HepG2 (cell line): ENCODE measurements around the gene TFAP2A. TPM values are rescaled to one million over a fixed set of nuclear protein-coding genes. Genes with fewer than 3 reads are reported as not detected.

Experiments used
- ATAC-seq: fragments of 200-7000 bp; cut with Tn5 transposase; 3 replicates; pipeline ENCODE4 v1.9.1; 2020; ENCODE audit warnings: mild to moderate bottlenecking, moderate library complexity
- BruUV-seq: library from RNA; stranded (reverse); fragments of 400-500 nt; replicated peaks from 2 replicates; lab custom pipeline; 2021; lab: Mats Ljungman, UMichigan
- CTCF ChIA-PET: fragments of 300-600 bp; formaldehyde crosslinking; extraction: SDS; loops from one replicate; lab custom pipeline; 2021; ENCODE audit warnings: low total read pairs, inconsistent platforms, low intra/inter-chr PET ratio; lab: Yijun Ruan, JAX
- POLR2A ChIA-PET: fragments of 350-600 bp; sonication (Branson Sonifier 250); formaldehyde crosslinking; loops from one replicate; lab custom pipeline; 2020; ENCODE audit warnings: antibody characterized with exemption, inconsistent platforms; lab: Yijun Ruan, JAX
- DNase-seq: peaks from one replicate; pipeline ENCODE4 v3.0.0-alpha.2; 2015; ENCODE audit warnings: low spot score
- FAIRE-seq: peaks from 3 replicates; lab custom pipeline; 2011; peaks lifted over from hg19 to GRCh38; lab: Jason Lieb, UNC
- H2AFZ ChIP-seq: one replicate; pipeline ENCODE4 v1.6.1; 2011; ENCODE audit warnings: low read length, inconsistent platforms
- H3K27ac ChIP-seq: fragments of 300-600 bp; 3 replicates; pipeline ENCODE4 v1.8.0; 2011; ENCODE audit warnings: mixed run types, mild to moderate bottlenecking, mixed read lengths, low read length, inconsistent platforms; ENCODE audit not compliant: insufficient read depth; ENCODE audit errors: extremely low read length
- H3K27me3 ChIP-seq, 2 experiments: fragments of 200-600 bp in 1 of 2; 2 replicates in 1 of 2; 3 replicates in 1 of 2; pipeline versions ENCODE4 v1.6.0 to v1.8.0; 2011; ENCODE audit warnings: low read length in 2 of 2, mild to moderate bottlenecking in 2 of 2, moderate library complexity in 2 of 2, inconsistent platforms in 1 of 2; ENCODE audit not compliant: insufficient read depth in 2 of 2, control insufficient read depth in 1 of 2
- H3K36me3 ChIP-seq, 2 experiments: fragments of 200-600 bp in 1 of 2; replicated peaks in 1 of 2; 2 replicates in 1 of 2; 3 replicates in 1 of 2; pipeline versions ENCODE4 v1.5.1 to v1.8.0; 2011; ENCODE audit warnings: low read length in 2 of 2, inconsistent platforms in 1 of 2; ENCODE audit not compliant: insufficient read depth in 2 of 2, control insufficient read depth in 1 of 2
- H3K4me1 ChIP-seq: 2 replicates; pipeline ENCODE4 v1.5.1; 2012; ENCODE audit warnings: low read length, inconsistent platforms; ENCODE audit not compliant: insufficient read depth
- H3K4me2 ChIP-seq: 2 replicates; pipeline ENCODE4 v1.6.0; 2011; ENCODE audit warnings: low read depth, low read length, inconsistent platforms
- H3K4me3 ChIP-seq, 3 experiments: fragments of 200-600 bp in 1 of 3; sonication (generic), shearing (Covaris generic) in 1 of 3; replicated peaks in 1 of 3; 2 replicates each; pipeline ENCODE4 v1.5.1; 2011 to 2016; ENCODE audit warnings: low read length in 3 of 3, inconsistent platforms in 2 of 3, low read depth in 2 of 3, mild to moderate bottlenecking in 2 of 3, control low read depth in 1 of 3, mixed read lengths in 1 of 3; ENCODE audit not compliant: insufficient read depth in 1 of 3
- H3K79me2 ChIP-seq: one replicate; pipeline ENCODE4 v1.6.1; 2011; ENCODE audit warnings: low read length, inconsistent platforms; ENCODE audit not compliant: insufficient read depth
- H3K9ac ChIP-seq: 2 replicates; pipeline ENCODE4 v1.6.0; 2011; ENCODE audit warnings: mild to moderate bottlenecking, low read depth, low read length, inconsistent platforms; ENCODE audit not compliant: insufficient read depth
- H3K9me3 ChIP-seq: 2 replicates; pipeline ENCODE4 v1.5.1; 2012; ENCODE audit warnings: mild to moderate bottlenecking, low read length
- H4K20me1 ChIP-seq: 2 replicates; pipeline ENCODE4 v1.6.0; 2011; ENCODE audit warnings: inconsistent platforms, mild to moderate bottlenecking, low read length, moderate library complexity; ENCODE audit not compliant: insufficient read depth
- ARNTL ChIP-seq: sonication (generic); formaldehyde crosslinking; IDR thresholded peaks from 2 replicates; pipeline ENCODE4 v1.4.0; 2020; ENCODE audit warnings: mild to moderate bottlenecking, missing genetic modification reagents
- DPF2 ChIP-seq: sonication (generic); formaldehyde crosslinking; IDR thresholded peaks from 2 replicates; pipeline ENCODE4 v1.4.0; 2020; ENCODE audit warnings: mild to moderate bottlenecking, low read depth, missing genetic modification reagents, borderline replicate concordance
- FOXJ3 ChIP-seq: sonication (generic); formaldehyde crosslinking; IDR thresholded peaks from 2 replicates; pipeline ENCODE4 v1.4.0; 2020; ENCODE audit warnings: missing genetic modification reagents, mild to moderate bottlenecking, borderline replicate concordance
- GLI4 ChIP-seq: sonication (generic); formaldehyde crosslinking; IDR thresholded peaks from 2 replicates; pipeline ENCODE4 v1.5.1; 2020; ENCODE audit warnings: missing genetic modification reagents, mild to moderate bottlenecking, moderate library complexity, borderline replicate concordance
- ISL2 ChIP-seq: sonication (generic); formaldehyde crosslinking; IDR thresholded peaks from 2 replicates; pipeline ENCODE4 v1.5.0; 2020; ENCODE audit warnings: missing genetic modification reagents
- ISX ChIP-seq: sonication (generic); formaldehyde crosslinking; conservative IDR thresholded peaks from 2 replicates; pipeline ENCODE4 v1.5.0; 2020; ENCODE audit warnings: missing genetic modification reagents
- NR2F6 ChIP-seq, 2 experiments: IDR thresholded peaks; 2 replicates each; pipeline ENCODE4 v1.6.1; 2016; ENCODE audit warnings: antibody characterized with exemption in 1 of 2, mild to moderate bottlenecking in 1 of 2
- NRL ChIP-seq: sonication (generic); formaldehyde crosslinking; IDR thresholded peaks from 2 replicates; pipeline ENCODE4 v1.5.0; 2020; ENCODE audit warnings: missing genetic modification reagents, mild to moderate bottlenecking, moderate library complexity, borderline replicate concordance
- SIN3A ChIP-seq: IDR thresholded peaks from 2 replicates; pipeline ENCODE4 v1.6.1; 2011; ENCODE audit warnings: low read depth, mild to moderate bottlenecking, control low read depth, low read length, borderline replicate concordance
- SOX5 ChIP-seq: IDR thresholded peaks from 2 replicates; pipeline ENCODE4 v1.6.1; 2016; ENCODE audit warnings: borderline replicate concordance
- ZBTB7A ChIP-seq: sonication (generic); formaldehyde crosslinking; IDR thresholded peaks from 2 replicates; pipeline ENCODE4 v1.8.0; 2022; ENCODE audit warnings: mild to moderate bottlenecking, missing genetic modification reagents
- ZMYM2 ChIP-seq: sonication (generic); formaldehyde crosslinking; IDR thresholded peaks from 2 replicates; pipeline ENCODE4 v1.8.0; 2022; ENCODE audit warnings: mild to moderate bottlenecking, missing genetic modification reagents
- ZNF205 ChIP-seq: IDR thresholded peaks from 2 replicates; pipeline ENCODE4 v1.6.1; 2018; ENCODE audit warnings: missing biosample characterization, missing genetic modification reagents
- ZNF446 ChIP-seq: sonication (generic); formaldehyde crosslinking; IDR thresholded peaks from 2 replicates; pipeline ENCODE4 v1.5.0; 2020; ENCODE audit warnings: mild to moderate bottlenecking, missing genetic modification reagents
- ZNF543 ChIP-seq: sonication (generic); formaldehyde crosslinking; IDR thresholded peaks from 2 replicates; pipeline ENCODE4 v1.4.0; 2020; ENCODE audit warnings: mild to moderate bottlenecking, missing genetic modification reagents
- WGBS: methylation state at CpG from one replicate; pipeline ENCODE4 v1.1.6; 2017; ENCODE audit warnings: low lambda C conversion rate; 5-methylcytosine and 5-hydroxymethylcytosine counted together
- in situ Hi-C: cut with HindIII; loops from 2 replicates; pipeline ENCODE4 v1.10.0; 2017; ENCODE audit warnings: low pct_unique_long_range_greater_than_20kb; ENCODE audit not compliant: extremely low pct_ligation_motif_present
- intact Hi-C: fragments of 100-400 bp; cut with micrococcal nuclease; formaldehyde crosslinking; loops from one replicate; pipeline ENCODE4 v1.10.0; 2022; ENCODE audit not compliant: unreplicated experiment
- polyA plus RNA-seq, 8 experiments: library from polyadenylated mRNA; depleted of rRNA in 3 of 8; stranded (reverse) in 7 of 8; unstranded in 1 of 8; fragments of >200 nt; fragmentation: Illumina TruSeq in 4 of 8; extraction: Trizol in 4 of 8; gene quantifications; 2 replicates each; pipeline versions ENCODE4 v1.2.1 to v1.2.3, GENCODE V29; 2011 to 2016; ENCODE audit warnings: low read depth in 4 of 8, missing spikeins in 1 of 8, mixed read lengths in 1 of 8; ENCODE audit not compliant: insufficient read depth in 1 of 8
- total RNA-seq, 5 experiments: library from RNA; depleted of rRNA; stranded (reverse); fragments of >200 nt; fragmentation: Illumina TruSeq; extraction: Trizol; gene quantifications; 2 replicates each; pipeline ENCODE4 v1.2.3, GENCODE V29; 2016; ENCODE audit warnings: low read depth in 1 of 5
- TF ChIP-seq, protein P1 (sequence below): IDR thresholded peaks from 2 replicates; pipeline ENCODE4 v1.6.1; 2012; ENCODE audit warnings: low read depth, low read length, improper control_type of control experiment
- TF ChIP-seq, protein P2 (sequence below), 2 experiments: sonication (generic) in 1 of 2; formaldehyde crosslinking in 1 of 2; IDR thresholded peaks; 2 replicates each; pipeline versions ENCODE4 v1.4.0 to v1.6.1; 2016 to 2020; ENCODE audit warnings: borderline replicate concordance in 1 of 2, low read depth in 1 of 2, mild to moderate bottlenecking in 1 of 2, missing genetic modification reagents in 1 of 2
- TF ChIP-seq, protein P3 (sequence below): sonication (generic); formaldehyde crosslinking; conservative IDR thresholded peaks from 2 replicates; pipeline ENCODE4 v1.4.0; 2020; ENCODE audit warnings: missing genetic modification reagents

TFAP2A gene
- total and polyA plus RNA-seq, 2 of the 13 experiments (the other 11 are each of a cell fraction or from before 2014, with no cell fraction given), result not detected

DNA sequence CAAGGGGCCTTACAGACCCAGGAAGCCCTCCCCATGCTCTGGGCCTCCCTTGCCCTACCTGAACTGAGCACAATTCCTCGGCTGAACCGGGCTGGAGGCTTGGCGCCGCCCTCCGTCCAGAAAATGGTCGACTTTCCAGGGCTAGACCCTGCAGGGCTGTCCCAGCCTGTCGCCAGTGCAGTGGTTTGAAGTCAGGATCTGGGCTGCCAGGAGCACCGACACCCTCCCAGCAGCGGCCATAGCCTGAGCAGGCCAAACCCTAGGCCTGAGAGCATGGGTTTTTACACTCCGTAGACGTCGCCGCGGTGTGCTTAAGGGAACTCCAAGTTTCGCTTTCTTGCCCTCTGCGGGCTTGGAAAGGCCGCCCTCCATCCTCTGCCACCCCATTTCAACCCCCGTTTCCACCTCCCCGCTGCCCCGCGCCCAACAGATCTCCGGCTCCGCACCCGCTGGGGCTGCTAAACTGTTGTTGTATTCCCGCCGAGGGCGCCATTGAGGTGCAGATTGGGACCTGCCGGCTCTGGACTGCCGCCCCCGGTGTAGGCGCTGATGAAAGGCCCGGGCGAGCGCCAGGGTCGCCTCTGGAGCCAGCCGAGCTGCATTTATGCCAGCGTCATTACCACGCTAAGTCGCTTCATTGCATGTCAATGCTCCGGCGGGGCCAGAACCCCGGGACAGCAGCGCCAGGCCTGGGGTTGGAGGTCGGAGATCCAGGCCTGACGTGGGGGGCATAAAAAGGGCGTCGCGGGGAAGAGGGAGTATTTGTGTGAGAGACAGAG lies 2.2 kb upstream of the TFAP2A start:
- FAIRE-seq (no peak), ATAC-seq (no peak), DNase-seq (no peak)
- H3K4me1 ChIP-seq, result no peaks in the 10 kb centered on the region
- POLR2A ChIA-PET, result no interaction called here
- in situ Hi-C loops (no loop called here), intact Hi-C loops (no loop called here)
- no peak overlapping the region for H2AFZ ChIP-seq
- H3K9me3 ChIP-seq, result no peaks in the 10 kb centered on the region
- CTCF ChIA-PET, result no interaction called here
- 48% methylated on average over 46 of the region's 48 CpGs for WGBS
- no peaks in the 10 kb centered on the region for H3K79me2 ChIP-seq
- no TSS peak for BruUV-seq
- no peaks in the 10 kb centered on the region; the same call in 1 of the 2 replicates for H4K20me1 ChIP-seq
- H3K27me3 ChIP-seq, result peaks cover 26 to 98% of the 10 kb centered on the region in 2 experiments
- H3K9ac ChIP-seq, result no peak overlapping the region
- H3K4me2 ChIP-seq, result no peak overlapping the region
- H3K36me3 ChIP-seq, result no peaks in the 10 kb centered on the region
- H3K27ac ChIP-seq, result no peak overlapping the region
- no peak overlapping the region for H3K4me3 ChIP-seq
- no peak for TF ChIP-seq NR2F6 (IDR thresholded peaks at IDR 0.05)
- no peak for TF ChIP-seq NR2F6 (CRISPR knock-in tag; IDR thresholded peaks at IDR 0.05)
- TF ChIP-seq, protein P1, sequence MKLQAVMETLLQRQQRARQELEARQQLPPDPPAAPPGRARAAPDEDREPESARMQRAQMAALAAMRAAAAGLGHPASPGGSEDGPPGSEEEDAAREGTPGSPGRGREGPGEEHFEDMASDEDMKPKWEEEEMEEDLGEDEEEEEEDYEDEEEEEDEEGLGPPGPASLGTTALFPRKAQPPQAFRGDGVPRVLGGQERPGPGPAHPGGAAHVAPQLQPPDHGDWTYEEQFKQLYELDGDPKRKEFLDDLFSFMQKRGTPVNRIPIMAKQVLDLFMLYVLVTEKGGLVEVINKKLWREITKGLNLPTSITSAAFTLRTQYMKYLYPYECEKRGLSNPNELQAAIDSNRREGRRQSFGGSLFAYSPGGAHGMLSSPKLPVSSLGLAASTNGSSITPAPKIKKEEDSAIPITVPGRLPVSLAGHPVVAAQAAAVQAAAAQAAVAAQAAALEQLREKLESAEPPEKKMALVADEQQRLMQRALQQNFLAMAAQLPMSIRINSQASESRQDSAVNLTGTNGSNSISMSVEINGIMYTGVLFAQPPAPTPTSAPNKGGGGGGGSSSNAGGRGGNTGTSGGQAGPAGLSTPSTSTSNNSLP, result no peak
- TF ChIP-seq ZNF205, result no peak
- TF ChIP-seq GLI4 (CRISPR knock-in tag), result no peak
- TF ChIP-seq, protein P2, sequence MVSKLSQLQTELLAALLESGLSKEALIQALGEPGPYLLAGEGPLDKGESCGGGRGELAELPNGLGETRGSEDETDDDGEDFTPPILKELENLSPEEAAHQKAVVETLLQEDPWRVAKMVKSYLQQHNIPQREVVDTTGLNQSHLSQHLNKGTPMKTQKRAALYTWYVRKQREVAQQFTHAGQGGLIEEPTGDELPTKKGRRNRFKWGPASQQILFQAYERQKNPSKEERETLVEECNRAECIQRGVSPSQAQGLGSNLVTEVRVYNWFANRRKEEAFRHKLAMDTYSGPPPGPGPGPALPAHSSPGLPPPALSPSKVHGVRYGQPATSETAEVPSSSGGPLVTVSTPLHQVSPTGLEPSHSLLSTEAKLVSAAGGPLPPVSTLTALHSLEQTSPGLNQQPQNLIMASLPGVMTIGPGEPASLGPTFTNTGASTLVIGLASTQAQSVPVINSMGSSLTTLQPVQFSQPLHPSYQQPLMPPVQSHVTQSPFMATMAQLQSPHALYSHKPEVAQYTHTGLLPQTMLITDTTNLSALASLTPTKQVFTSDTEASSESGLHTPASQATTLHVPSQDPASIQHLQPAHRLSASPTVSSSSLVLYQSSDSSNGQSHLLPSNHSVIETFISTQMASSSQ (IDR thresholded peaks at IDR 0.05; ENCODE audit: low read depth), result no peak
- TF ChIP-seq, protein P2 (CRISPR knock-in tag; IDR thresholded peaks at IDR 0.05; ENCODE audit: borderline replicate concordance), result no peak
- TF ChIP-seq SOX5 (CRISPR knock-in tag), result no peak
- no peak for TF ChIP-seq ZBTB7A (CRISPR knock-in tag)
- no peak for TF ChIP-seq NRL (CRISPR knock-in tag)
- TF ChIP-seq ZMYM2, result no peak
- TF ChIP-seq ZNF446 (CRISPR knock-in tag), result no peak
- no peak for TF ChIP-seq ARNTL (CRISPR knock-in tag)
- no peak for TF ChIP-seq DPF2
- TF ChIP-seq ZNF543, result no peak
- no peak for TF ChIP-seq ISL2
- TF ChIP-seq ISX, result no peak
- TF ChIP-seq, protein P3, sequence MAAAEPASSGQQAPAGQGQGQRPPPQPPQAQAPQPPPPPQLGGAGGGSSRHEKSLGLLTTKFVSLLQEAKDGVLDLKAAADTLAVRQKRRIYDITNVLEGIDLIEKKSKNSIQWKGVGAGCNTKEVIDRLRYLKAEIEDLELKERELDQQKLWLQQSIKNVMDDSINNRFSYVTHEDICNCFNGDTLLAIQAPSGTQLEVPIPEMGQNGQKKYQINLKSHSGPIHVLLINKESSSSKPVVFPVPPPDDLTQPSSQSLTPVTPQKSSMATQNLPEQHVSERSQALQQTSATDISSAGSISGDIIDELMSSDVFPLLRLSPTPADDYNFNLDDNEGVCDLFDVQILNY (CRISPR knock-in tag), result no peak
- TF ChIP-seq FOXJ3 (CRISPR knock-in tag), result no peak
- TF ChIP-seq SIN3A, result no peak
